GM12878 (cell line): ENCODE results near the gene CFHR2. TPM values are rescaled to one million over a fixed set of nuclear protein-coding genes. Genes with fewer than 3 reads are reported as not detected.

Experiments
- BACH1 ChIP-seq: fragments of 450-650 bp; IDR thresholded peaks from 2 replicates; pipeline ENCODE4 v1.6.1; 2017; ENCODE audit warnings: mild to moderate bottlenecking, borderline replicate concordance
- FOS ChIP-seq: IDR thresholded peaks from 3 replicates; pipeline ENCODE4 v1.6.1; 2011; ENCODE audit warnings: borderline replicate concordance; ENCODE audit not compliant: insufficient read length; ENCODE audit errors: extremely low read depth
- STAT1 ChIP-seq: fragments of 450-650 bp; conservative IDR thresholded peaks from 2 replicates; pipeline ENCODE4 v1.6.1; 2014; ENCODE audit warnings: antibody characterized with exemption, mild to moderate bottlenecking
- ZBED1 ChIP-seq: IDR thresholded peaks from 2 replicates; pipeline ENCODE4 v1.6.1; 2016; ENCODE audit warnings: borderline replicate concordance
- polyA plus RNA-seq, 11 experiments: library from polyadenylated mRNA; depleted of rRNA in 4 of 11; unstranded in 6 of 11; stranded (reverse) in 5 of 11; fragments of >200 nt; fragmentation: Nextera tagmentation in 4 of 11; fragmentation: Illumina TruSeq in 1 of 11; extraction: Ambion mirVana in 4 of 11; extraction: Trizol in 1 of 11; gene quantifications; 1 replicate in 1 of 11; 2 replicates in 10 of 11; pipeline versions ENCODE4 v1.2.1 to v1.2.3, GENCODE V29; 2011 to 2016; ENCODE audit warnings: inconsistent platforms in 2 of 11, missing spikeins in 2 of 11, low read depth in 1 of 11
- small RNA-seq: library from RNA; depleted of rRNA; stranded (forward); fragments of <200 nt; gene quantifications from one replicate; pipeline ENCODE3, GENCODE V24; 2014
- total RNA-seq, 4 experiments: library from RNA; depleted of rRNA in 3 of 4; stranded (reverse); fragments of >200 nt in 3 of 4; fragmentation: Illumina TruSeq in 1 of 4; extraction: Trizol in 1 of 4; gene quantifications; 2 replicates each; pipeline versions ENCODE4 v1.2.1 to v1.2.3, GENCODE V29; 2013 to 2021
- TF ChIP-seq, protein P1 (sequence below): IDR thresholded peaks from 2 replicates; pipeline ENCODE4 v1.6.1; 2012; ENCODE audit warnings: low read depth, low read length, improper control_type of control experiment

The CFHR2 gene
- total and polyA plus RNA-seq, 10 of the 15 experiments (the other 5 are each of a cell fraction or from before 2014, with no cell fraction given): not detected

DNA sequence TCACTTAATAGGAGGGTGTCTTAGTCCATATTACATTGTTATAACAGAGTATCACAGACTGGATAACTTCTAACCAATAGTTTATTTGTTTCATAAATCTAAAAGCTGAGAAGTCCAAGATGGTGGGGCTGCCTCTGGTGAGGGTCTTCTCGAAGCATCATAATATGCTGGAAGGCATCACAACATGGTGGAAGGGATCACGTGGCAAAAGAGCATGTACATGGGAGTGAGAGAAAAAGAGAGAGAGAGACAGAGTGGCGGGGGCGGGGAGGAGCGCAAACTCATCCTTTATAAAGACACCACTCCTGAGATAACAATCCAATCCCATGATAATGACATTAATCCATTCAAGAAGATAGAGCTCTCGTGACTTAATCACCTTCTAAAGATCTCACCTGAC, 65.3 kb downstream of the CFHR2 start (continued):
- TF ChIP-seq, protein P1, sequence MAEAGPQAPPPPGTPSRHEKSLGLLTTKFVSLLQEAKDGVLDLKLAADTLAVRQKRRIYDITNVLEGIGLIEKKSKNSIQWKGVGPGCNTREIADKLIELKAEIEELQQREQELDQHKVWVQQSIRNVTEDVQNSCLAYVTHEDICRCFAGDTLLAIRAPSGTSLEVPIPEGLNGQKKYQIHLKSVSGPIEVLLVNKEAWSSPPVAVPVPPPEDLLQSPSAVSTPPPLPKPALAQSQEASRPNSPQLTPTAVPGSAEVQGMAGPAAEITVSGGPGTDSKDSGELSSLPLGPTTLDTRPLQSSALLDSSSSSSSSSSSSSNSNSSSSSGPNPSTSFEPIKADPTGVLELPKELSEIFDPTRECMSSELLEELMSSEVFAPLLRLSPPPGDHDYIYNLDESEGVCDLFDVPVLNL: no peak
- TF ChIP-seq STAT1 (no peak), FOS (no peak), ZBED1 (no peak), BACH1 (no peak)
- TF ChIP-seq, all 136 proteins: peak for 0

Small RNA genes within 50 kb of the gene (small RNA-seq; reads per million reads assigned to genes)
- not detected for gene AL139418.1

Other genes with a start within 250 kb of the CFHR2 start
- gene CFHR3, start 168.9 kb upstream of the CFHR2 start, total RNA-seq (2014; rRNA removed): 0.17 TPM in 1 of 2 replicates, not detected in the other
- not detected in 2 replicates for gene CFHR3, start 168.9 kb upstream of the CFHR2 start, total RNA-seq (2014; rRNA removed; fragmentation: Illumina TruSeq; extraction: Trizol)
- gene CFHR3, start 168.9 kb upstream of the CFHR2 start, total RNA-seq (2021): not detected in 2 replicates
- gene CFHR3, start 168.9 kb upstream of the CFHR2 start, polyA plus RNA-seq (2011; rRNA removed): not detected in 2 replicates
- gene CFHR3, start 168.9 kb upstream of the CFHR2 start, polyA plus RNA-seq (2014; fragmentation: Illumina TruSeq; extraction: Trizol): not detected in 2 replicates
- not detected for gene CFHR3, start 168.9 kb upstream of the CFHR2 start, polyA plus RNA-seq (2014; fragmentation: Nextera tagmentation; extraction: Ambion mirVana)
- gene CFHR3, start 168.9 kb upstream of the CFHR2 start, polyA plus RNA-seq (2014; rRNA removed): not detected in 2 replicates
- not detected for gene CFHR3, start 168.9 kb upstream of the CFHR2 start, polyA plus RNA-seq (2016; fragmentation: Nextera tagmentation; extraction: Ambion mirVana)
- gene CFHR1, start 124.0 kb upstream of the CFHR2 start, total RNA-seq (2014; rRNA removed): not detected in 2 replicates
- not detected in 2 replicates for gene CFHR1, start 124.0 kb upstream of the CFHR2 start, total RNA-seq (2014; rRNA removed; fragmentation: Illumina TruSeq; extraction: Trizol)
- gene CFHR1, start 124.0 kb upstream of the CFHR2 start, total RNA-seq (2021): not detected in 2 replicates
- not detected in 2 replicates for gene CFHR1, start 124.0 kb upstream of the CFHR2 start, polyA plus RNA-seq (2011; rRNA removed)
- gene CFHR1, start 124.0 kb upstream of the CFHR2 start, polyA plus RNA-seq (2014; fragmentation: Illumina TruSeq; extraction: Trizol): not detected in 2 replicates
- under 1 TPM in 1 of 2 experiments, not detected in 1; 0.04 TPM for gene CFHR1, start 124.0 kb upstream of the CFHR2 start, polyA plus RNA-seq (2014; fragmentation: Nextera tagmentation; extraction: Ambion mirVana)
- not detected in 2 replicates for gene CFHR1, start 124.0 kb upstream of the CFHR2 start, polyA plus RNA-seq (2014; rRNA removed)
- not detected for gene CFHR1, start 124.0 kb upstream of the CFHR2 start, polyA plus RNA-seq (2016; fragmentation: Nextera tagmentation; extraction: Ambion mirVana)
- not detected in 2 replicates for gene CFHR4, start 55.7 kb upstream of the CFHR2 start, total RNA-seq (2014; rRNA removed)
- gene CFHR4, start 55.7 kb upstream of the CFHR2 start, total RNA-seq (2014; rRNA removed; fragmentation: Illumina TruSeq; extraction: Trizol): not detected in 2 replicates
- gene CFHR4, start 55.7 kb upstream of the CFHR2 start, total RNA-seq (2021): not detected in 2 replicates
- gene CFHR4, start 55.7 kb upstream of the CFHR2 start, polyA plus RNA-seq (2011; rRNA removed): not detected in 2 replicates
- gene CFHR4, start 55.7 kb upstream of the CFHR2 start, polyA plus RNA-seq (2014; fragmentation: Illumina TruSeq; extraction: Trizol): not detected in 2 replicates
- gene CFHR4, start 55.7 kb upstream of the CFHR2 start, polyA plus RNA-seq (2014; fragmentation: Nextera tagmentation; extraction: Ambion mirVana): not detected
- not detected in 2 replicates for gene CFHR4, start 55.7 kb upstream of the CFHR2 start, polyA plus RNA-seq (2014; rRNA removed)
- gene CFHR4, start 55.7 kb upstream of the CFHR2 start, polyA plus RNA-seq (2016; fragmentation: Nextera tagmentation; extraction: Ambion mirVana): not detected
- gene CFHR5, start 33.8 kb downstream of the CFHR2 start, total RNA-seq (2014; rRNA removed): not detected in 2 replicates
- not detected in 2 replicates for gene CFHR5, start 33.8 kb downstream of the CFHR2 start, total RNA-seq (2014; rRNA removed; fragmentation: Illumina TruSeq; extraction: Trizol)
- not detected in 2 replicates for gene CFHR5, start 33.8 kb downstream of the CFHR2 start, total RNA-seq (2021)
- gene CFHR5, start 33.8 kb downstream of the CFHR2 start, polyA plus RNA-seq (2011; rRNA removed): not detected in 2 replicates
- gene CFHR5, start 33.8 kb downstream of the CFHR2 start, polyA plus RNA-seq (2014; fragmentation: Illumina TruSeq; extraction: Trizol): not detected in 2 replicates
- not detected for gene CFHR5, start 33.8 kb downstream of the CFHR2 start, polyA plus RNA-seq (2014; fragmentation: Nextera tagmentation; extraction: Ambion mirVana)
- gene CFHR5, start 33.8 kb downstream of the CFHR2 start, polyA plus RNA-seq (2014; rRNA removed): not detected in 2 replicates
- not detected for gene CFHR5, start 33.8 kb downstream of the CFHR2 start, polyA plus RNA-seq (2016; fragmentation: Nextera tagmentation; extraction: Ambion mirVana)
- not detected in 2 replicates for gene F13B, start 123.5 kb downstream of the CFHR2 start, total RNA-seq (2014; rRNA removed)
- not detected in 2 replicates for gene F13B, start 123.5 kb downstream of the CFHR2 start, total RNA-seq (2014; rRNA removed; fragmentation: Illumina TruSeq; extraction: Trizol)
- gene F13B, start 123.5 kb downstream of the CFHR2 start, total RNA-seq (2021): not detected in 2 replicates
- gene F13B, start 123.5 kb downstream of the CFHR2 start, polyA plus RNA-seq (2011; rRNA removed): 0.10 TPM in 1 of 2 replicates, not detected in the other
- gene F13B, start 123.5 kb downstream of the CFHR2 start, polyA plus RNA-seq (2014; fragmentation: Illumina TruSeq; extraction: Trizol): not detected in 2 replicates
- under 1 TPM in 1 of 2 experiments, not detected in 1; 0.06 TPM for gene F13B, start 123.5 kb downstream of the CFHR2 start, polyA plus RNA-seq (2014; fragmentation: Nextera tagmentation; extraction: Ambion mirVana)
- gene F13B, start 123.5 kb downstream of the CFHR2 start, polyA plus RNA-seq (2014; rRNA removed): not detected in 2 replicates
- not detected for gene F13B, start 123.5 kb downstream of the CFHR2 start, polyA plus RNA-seq (2016; fragmentation: Nextera tagmentation; extraction: Ambion mirVana)
- gene ASPM, start 202.9 kb downstream of the CFHR2 start, total RNA-seq (2014; rRNA removed): 43.8 and 50.5 TPM in 2 replicates
- 54.9 and 55.4 TPM in 2 replicates for gene ASPM, start 202.9 kb downstream of the CFHR2 start, total RNA-seq (2014; rRNA removed; fragmentation: Illumina TruSeq; extraction: Trizol)
- gene ASPM, start 202.9 kb downstream of the CFHR2 start, total RNA-seq (2021): 36.4 and 36.9 TPM in 2 replicates
- gene ASPM, start 202.9 kb downstream of the CFHR2 start, polyA plus RNA-seq (2011; rRNA removed): 26.4 and 51.0 TPM in 2 replicates
- gene ASPM, start 202.9 kb downstream of the CFHR2 start, polyA plus RNA-seq (2014; fragmentation: Illumina TruSeq; extraction: Trizol): 41.1 and 46.4 TPM in 2 replicates
- 10 to 100 TPM; 16.2 to 16.4 TPM for gene ASPM, start 202.9 kb downstream of the CFHR2 start, polyA plus RNA-seq (2014; fragmentation: Nextera tagmentation; extraction: Ambion mirVana)
- gene ASPM, start 202.9 kb downstream of the CFHR2 start, polyA plus RNA-seq (2014; rRNA removed): 21.1 and 24.8 TPM in 2 replicates
- gene ASPM, start 202.9 kb downstream of the CFHR2 start, polyA plus RNA-seq (2016; fragmentation: Nextera tagmentation; extraction: Ambion mirVana): 10 to 100 TPM; 25.8 to 26.3 TPM